ENCODE data around the gene AIRE. TPM values are rescaled to one million over a fixed set of nuclear protein-coding genes. Genes with fewer than 3 reads are reported as not detected.
A peak's percentile ranks its signal among the peaks of the same experiment; 100 is the strongest.

The AIRE gene
- total and polyA plus RNA-seq, 2 of the 13 experiments (the other 11 are each of a cell fraction or from before 2014, with no cell fraction given) = not detected

GRCh38 chr21:44328242-44328895 lies 42.7 kb downstream of the AIRE start (continued):
- TF ChIP-seq ZNF792 (CRISPR knock-in tag; IDR thresholded peaks at IDR 0.05) = no peak
- TF ChIP-seq GTF3A (CRISPR knock-in tag; conservative IDR thresholded peaks at IDR 0.05) = no peak
- TF ChIP-seq ZC3H13 (CRISPR knock-in tag; IDR thresholded peaks at IDR 0.05) = peak; percentile 46
- TF ChIP-seq RBM22 (optimal IDR thresholded peaks at IDR 0.05; ENCODE audit: low read length) = peak; percentile 12
- TF ChIP-seq ZBTB20 (CRISPR knock-in tag; IDR thresholded peaks at IDR 0.05; ENCODE audit: borderline replicate concordance, low read depth) = 0 out of 2 replicates have a peak, but pooled peaks have one; percentile 9
- no peak for TF ChIP-seq MATR3 (CRISPR knock-in tag; IDR thresholded peaks at IDR 0.05)

GRCh38 chr21:44329086-44329889 lies 43.6 kb downstream of the AIRE start:
- H3K27ac ChIP-seq (ENCODE audit: extremely low read length, insufficient read depth, low read length) = no peak overlapping the region
- WGBS (ENCODE audit: low lambda C conversion rate) = 100% methylated on average over 1 of the region's 26 CpGs
- POLR2A ChIA-PET = interaction anchor here (1.1 kb wide), 2 partner anchors 26 to 28 kb away, joined by 3 read pairs; no protein-coding TSS in a partner anchor
- no peaks in the 10 kb centered on the region for H3K27me3 ChIP-seq (ENCODE audit: control insufficient read depth in 1 of 2, insufficient read depth in 2 of 2, low read length in 2 of 2)
- intact Hi-C loops (cut with micrococcal nuclease; ENCODE audit: unreplicated experiment) = no loop called here
- FAIRE-seq (no peak), ATAC-seq (no peak), DNase-seq (ENCODE audit: low spot score) (no peak)
- no peak overlapping the region for H2AFZ ChIP-seq (ENCODE audit: low read length)
- peaks cover 6 to 19% of the 10 kb centered on the region in 2 experiments; a peak in 3 of 5 replicates for H3K36me3 ChIP-seq (replicated peaks in 1 of 2; ENCODE audit: control insufficient read depth in 1 of 2, insufficient read depth in 2 of 2, low read length in 2 of 2)
- CTCF ChIA-PET (ENCODE audit: low intra/inter-chr PET ratio, low total read pairs) = no interaction called here
- no peak overlapping the region for H3K4me2 ChIP-seq (ENCODE audit: low read depth, low read length)
- H3K4me3 ChIP-seq (replicated peaks in 1 of 3; ENCODE audit: insufficient read depth in 1 of 3, low read depth in 2 of 3, low read length in 3 of 3) = no peak overlapping the region
- no peaks in the 10 kb centered on the region for H4K20me1 ChIP-seq (ENCODE audit: insufficient read depth, low read length)
- in situ Hi-C loops (cut with HindIII; ENCODE audit: extremely low pct_ligation_motif_present, low pct_unique_long_range_greater_than_20kb) = no loop called here
- no peaks in the 10 kb centered on the region for H3K9me3 ChIP-seq (ENCODE audit: low read length)
- H3K79me2 ChIP-seq (ENCODE audit: insufficient read depth, low read length) = no peaks in the 10 kb centered on the region
- no TSS peak for BruUV-seq (replicated peaks)
- no peak overlapping the region for H3K9ac ChIP-seq (ENCODE audit: insufficient read depth, low read depth, low read length)
- no peaks in the 10 kb centered on the region for H3K4me1 ChIP-seq (ENCODE audit: insufficient read depth, low read length)
- TF ChIP-seq ZC3H13 (CRISPR knock-in tag; IDR thresholded peaks at IDR 0.05) (0 out of 2 replicates have a peak, but pooled peaks have one; percentile 12), AKAP8 (CRISPR knock-in tag; IDR thresholded peaks at IDR 0.05) (peak; percentile 77; the same call in 1 of the 2 replicates), ZNF251 (CRISPR knock-in tag; IDR thresholded peaks at IDR 0.05) (no peak), ZNF530 (CRISPR knock-in tag; IDR thresholded peaks at IDR 0.05; ENCODE audit: low read depth) (no peak), ZBTB40 (IDR thresholded peaks at IDR 0.05) (no peak), ZBTB40 (CRISPR knock-in tag; IDR thresholded peaks at IDR 0.05) (0 out of 2 replicates have a peak, but pooled peaks have one; percentile 10), RBM22 (optimal IDR thresholded peaks at IDR 0.05; ENCODE audit: low read length) (peak; percentile 61), ZNF326 (CRISPR knock-in tag; IDR thresholded peaks at IDR 0.05; ENCODE audit: borderline replicate concordance) (no peak; the same call in 1 of the 2 replicates), ZNF10 (CRISPR knock-in tag; IDR thresholded peaks at IDR 0.05; ENCODE audit: borderline replicate concordance, low read depth) (no peak)

Data from HepG2 (cell line).